Activated CD8-positive, alpha-beta T cell treated with anti-CD3 and anti-CD28 coated beads, Interleukin-2, amount 10 ng/mL, durations not matched to agents 7 days and 5 days (primary cell): ENCODE data around the gene COPG1. TPM values are rescaled to one million over a fixed set of nuclear protein-coding genes. Genes with fewer than 3 reads are reported as not detected.

Experiments
- ATAC-seq: fragments of 150-1000 bp; cut with Tn5 transposase; one replicate; pipeline ENCODE4 v1.10.0; 2021; ENCODE audit warnings: moderate library complexity
- CTCF ChIA-PET: fragments of 350-600 bp; sonication (Branson Sonifier 250); formaldehyde crosslinking; loops from one replicate; lab custom pipeline; 2021; ENCODE audit warnings: antibody characterized with exemption; lab: Charles Lee
- POLR2A ChIA-PET: fragments of 350-600 bp; sonication (Branson Sonifier 250); formaldehyde crosslinking; loops from one replicate; lab custom pipeline; 2021; ENCODE audit warnings: antibody characterized with exemption; lab: Charles Lee
- DNase-seq: peaks from one replicate; pipeline ENCODE4 v3.0.0-alpha.2; 2020
- H3K27ac Mint-ChIP-seq: one replicate; pipeline ENCODE4 v1.8.0; 2021; ENCODE audit warnings: mild to moderate bottlenecking, mixed read lengths
- H3K27me3 Mint-ChIP-seq: one replicate; pipeline ENCODE4 v1.8.0; 2021; ENCODE audit warnings: low read depth, mixed read lengths
- H3K36me3 Mint-ChIP-seq: one replicate; pipeline ENCODE4 v1.8.0; 2021; ENCODE audit warnings: low read depth, mixed read lengths
- H3K4me1 Mint-ChIP-seq: one replicate; pipeline ENCODE4 v1.8.0; 2021; ENCODE audit warnings: low read depth, mixed read lengths
- H3K4me3 Mint-ChIP-seq: one replicate; pipeline ENCODE4 v1.8.0; 2021; ENCODE audit warnings: mild to moderate bottlenecking, mixed read lengths
- H3K9me3 Mint-ChIP-seq: one replicate; pipeline ENCODE4 v1.8.0; 2022; ENCODE audit warnings: mixed read lengths; ENCODE audit not compliant: insufficient read depth
- total RNA-seq, 2 experiments: library from RNA; stranded (reverse); gene quantifications; one replicate each; pipeline ENCODE4 v1.2.3, GENCODE V29; 2021

Gene COPG1
- total RNA-seq, 2 experiments from 2014 or later: 135 to 140 TPM

GRCh38 chr3:129280183-129280582 is 30.8 kb downstream of the COPG1 start:
- ATAC-seq: no peak
- Mint-ChIP-seq H3K27me3 (no peaks in the 10 kb centered on the region), H3K27ac (peak overlapping the region; percentile 99), H3K9me3 (no peaks in the 10 kb centered on the region), H3K36me3 (peaks cover 65% of the 10 kb centered on the region), H3K4me1 (peaks cover 60% of the 10 kb centered on the region), H3K4me3 (peak overlapping the region; percentile 98)
- ChIA-PET POLR2A (interaction anchor here (0.5 to 3.0 kb wide), 9 partner anchors 9 to 162 kb away, joined by 3 to 47 read pairs (median 5); partner anchors contain the start of genes CNBP, COPG1 and RAB43), CTCF (interaction anchor here (1.0 to 2.4 kb wide), 7 partner anchors 9 to 309 kb away, joined by 3 to 17 read pairs (median 3); a partner anchor contains a TSS)
- no peak for DNase-seq

- DNase-seq (no peak), ATAC-seq (no peak)
- Mint-ChIP-seq H3K4me3 (no peak overlapping the region), H3K27ac (peak overlapping the region; percentile 39), H3K36me3 (peaks cover 59% of the 10 kb centered on the region), H3K9me3 (no peaks in the 10 kb centered on the region), H3K27me3 (no peaks in the 10 kb centered on the region), H3K4me1 (peaks cover 50% of the 10 kb centered on the region)
- ChIA-PET CTCF (interaction anchor here (2.2 kb wide), 1 partner anchor 34 kb away, joined by 10 read pairs; a partner anchor contains a TSS), POLR2A (interaction anchor here (3.0 kb wide), 1 partner anchor 34 kb away, joined by 19 read pairs; a partner anchor contains a TSS)
Observed at GRCh38 chr3:129281726-129282125, 32.3 kb downstream of the COPG1 start.

GRCh38 chr3:129282727-129283327 is 33.4 kb downstream of the COPG1 start:
- no peaks in the 10 kb centered on the region for H3K9me3 Mint-ChIP-seq
- H3K27me3 Mint-ChIP-seq: no peaks in the 10 kb centered on the region
- peak overlapping the region; percentile 8 for H3K4me3 Mint-ChIP-seq
- peaks cover 45% of the 10 kb centered on the region for H3K4me1 Mint-ChIP-seq
- peaks cover 55% of the 10 kb centered on the region for H3K36me3 Mint-ChIP-seq
- H3K27ac Mint-ChIP-seq: peak overlapping the region; percentile 43
- POLR2A ChIA-PET: interaction anchor here (1.5 to 3.0 kb wide), 2 partner anchors 31 to 33 kb away, joined by 6 to 19 read pairs; a partner anchor contains a TSS
- CTCF ChIA-PET: interaction anchor here (1.0 to 2.2 kb wide), 4 partner anchors 31 to 46 kb away, joined by 3 to 10 read pairs (median 6); a partner anchor contains a TSS
- ATAC-seq (peak; percentile 3), DNase-seq (no peak)

DNA sequence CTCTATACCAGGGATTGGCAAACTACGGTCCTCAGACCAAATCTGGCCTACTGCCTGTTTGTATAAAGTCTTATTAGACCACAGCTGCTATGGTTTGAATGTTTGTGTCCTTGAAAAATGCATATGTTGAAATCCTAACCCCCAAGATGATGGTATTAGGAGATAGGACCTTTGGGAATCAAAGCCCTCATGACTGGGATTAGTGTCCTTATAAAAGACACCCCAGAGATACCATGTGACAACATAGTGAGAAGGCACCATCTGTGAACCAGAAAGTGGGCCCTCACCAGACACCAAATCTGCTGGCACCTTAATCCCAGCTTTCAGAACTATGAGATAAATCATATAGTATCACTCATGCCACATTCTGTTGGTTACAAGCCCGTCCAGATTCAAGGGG is 36.7 kb downstream of the COPG1 start:
- peaks cover 24% of the 10 kb centered on the region for H3K4me1 Mint-ChIP-seq
- H3K4me3 Mint-ChIP-seq: no peak overlapping the region
- H3K27me3 Mint-ChIP-seq: no peaks in the 10 kb centered on the region
- CTCF ChIA-PET: interaction anchor here (1.3 kb wide), 1 partner anchor 316 kb away, joined by 3 read pairs; no protein-coding TSS in a partner anchor
- H3K27ac Mint-ChIP-seq: no peak overlapping the region
- POLR2A ChIA-PET: interaction anchor here (1.3 kb wide), 1 partner anchor 30 kb away, joined by 4 read pairs; a partner anchor contains a TSS
- H3K36me3 Mint-ChIP-seq: peaks cover 52% of the 10 kb centered on the region
- no peak for ATAC-seq
- no peak for DNase-seq
- H3K9me3 Mint-ChIP-seq: no peaks in the 10 kb centered on the region

- no peak for DNase-seq
- ChIA-PET POLR2A (interaction anchor here (0.7 to 1.4 kb wide), 2 partner anchors 9 to 33 kb away, joined by 4 to 6 read pairs; no protein-coding TSS in a partner anchor), CTCF (interaction anchor here (0.9 to 1.8 kb wide), 3 partner anchors 8 to 318 kb away, joined by 3 to 5 read pairs (median 4); no protein-coding TSS in a partner anchor)
Observed at GRCh38 chr3:129288446-129288845, 39.0 kb downstream of the COPG1 start.

DNA sequence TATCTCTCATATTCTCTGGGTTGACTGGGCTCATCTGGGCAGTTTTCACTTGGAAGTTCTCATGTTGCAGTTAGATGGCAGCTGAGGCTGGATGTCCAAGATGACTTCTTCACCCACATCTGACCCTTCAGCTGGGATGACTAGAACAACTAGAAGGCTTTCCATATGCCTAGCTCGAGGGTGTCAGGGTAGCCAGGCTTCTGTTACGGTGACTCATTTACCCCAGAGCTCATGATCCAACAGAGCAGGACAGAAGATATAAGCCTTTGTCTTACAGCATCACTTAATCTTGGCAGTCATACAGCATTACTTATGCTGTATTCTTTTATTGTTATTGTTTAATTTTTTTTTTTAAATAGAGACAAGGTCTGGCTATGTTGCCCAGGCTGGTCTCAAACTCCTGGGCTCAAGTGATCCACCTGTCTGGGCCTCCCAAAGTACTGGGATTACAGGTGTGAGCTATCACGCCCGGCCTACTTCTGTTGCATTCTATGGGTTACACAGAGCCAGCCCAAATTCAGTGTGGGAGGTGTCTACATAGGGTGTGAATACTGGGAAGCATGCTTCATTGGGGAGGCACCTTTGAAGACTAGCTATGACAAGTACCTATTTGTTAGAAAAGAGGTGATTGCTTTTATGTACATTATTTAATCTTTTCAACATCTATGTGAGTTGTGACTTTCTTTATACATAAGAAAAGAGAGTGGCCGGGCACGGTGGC is 40.0 kb downstream of the COPG1 start:
- Mint-ChIP-seq H3K36me3 (peaks cover 48% of the 10 kb centered on the region), H3K4me1 (peaks cover 2% of the 10 kb centered on the region), H3K4me3 (no peak overlapping the region), H3K27me3 (no peaks in the 10 kb centered on the region), H3K9me3 (no peaks in the 10 kb centered on the region), H3K27ac (no peak overlapping the region)
- CTCF ChIA-PET: interaction anchor here (0.9 to 1.8 kb wide), 4 partner anchors 8 to 319 kb away, joined by 3 to 5 read pairs (median 4); a partner anchor contains a TSS
- ATAC-seq (no peak), DNase-seq (no peak)
- POLR2A ChIA-PET: interaction anchor here (0.5 to 1.4 kb wide), 4 partner anchors 10 to 366 kb away, joined by 3 to 6 read pairs (median 4); no protein-coding TSS in a partner anchor

More at GRCh38 chr3:129288446-129288845, 39.0 kb downstream of the COPG1 start:
- Mint-ChIP-seq H3K9me3 (no peaks in the 10 kb centered on the region), H3K4me1 (peaks cover 2% of the 10 kb centered on the region), H3K4me3 (no peak overlapping the region), H3K27ac (no peak overlapping the region), H3K36me3 (peaks cover 50% of the 10 kb centered on the region), H3K27me3 (no peaks in the 10 kb centered on the region)
- no peak for ATAC-seq

GRCh38 chr3:129291236-129291886 is 42.0 kb downstream of the COPG1 start:
- Mint-ChIP-seq H3K36me3 (peaks cover 50% of the 10 kb centered on the region), H3K9me3 (no peaks in the 10 kb centered on the region), H3K4me3 (no peak overlapping the region), H3K27me3 (no peaks in the 10 kb centered on the region), H3K4me1 (peaks cover 2% of the 10 kb centered on the region), H3K27ac (no peak overlapping the region)
- CTCF ChIA-PET: interaction anchor here (0.6 to 1.8 kb wide), 2 partner anchors 14 to 25 kb away, joined by 3 to 7 read pairs; a partner anchor contains a TSS
- ATAC-seq (no peak), DNase-seq (no peak)
- POLR2A ChIA-PET: interaction anchor here (0.7 to 1.3 kb wide), 2 partner anchors 25 kb away, joined by 3 to 6 read pairs; a partner anchor contains a TSS

DNA sequence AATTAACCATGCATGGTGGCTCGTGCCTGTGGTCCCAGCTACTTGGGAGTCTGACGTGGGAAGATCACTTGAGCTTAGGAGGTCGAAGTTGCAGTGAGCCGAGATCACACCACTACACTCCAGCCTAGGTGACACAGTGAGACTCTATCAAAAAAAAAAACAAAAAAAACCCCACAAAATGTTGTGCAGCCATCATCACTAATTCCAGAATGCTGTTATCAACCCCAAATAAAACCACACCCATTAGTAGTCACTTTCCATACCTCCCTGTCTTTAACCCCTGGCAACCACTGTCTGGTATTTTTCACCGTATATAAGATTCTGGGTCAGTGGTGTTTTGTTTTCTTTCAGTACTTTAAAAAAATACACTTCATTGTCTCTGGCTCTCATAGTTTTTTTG is 45.9 kb downstream of the COPG1 start:
- Mint-ChIP-seq H3K27me3 (no peaks in the 10 kb centered on the region), H3K36me3 (peaks cover 57% of the 10 kb centered on the region), H3K27ac (no peak overlapping the region), H3K4me1 (no peaks in the 10 kb centered on the region), H3K9me3 (no peaks in the 10 kb centered on the region), H3K4me3 (no peak overlapping the region)
- CTCF ChIA-PET: no interaction called here
- ATAC-seq: no peak
- no peak for DNase-seq
- POLR2A ChIA-PET: no interaction called here

DNA sequence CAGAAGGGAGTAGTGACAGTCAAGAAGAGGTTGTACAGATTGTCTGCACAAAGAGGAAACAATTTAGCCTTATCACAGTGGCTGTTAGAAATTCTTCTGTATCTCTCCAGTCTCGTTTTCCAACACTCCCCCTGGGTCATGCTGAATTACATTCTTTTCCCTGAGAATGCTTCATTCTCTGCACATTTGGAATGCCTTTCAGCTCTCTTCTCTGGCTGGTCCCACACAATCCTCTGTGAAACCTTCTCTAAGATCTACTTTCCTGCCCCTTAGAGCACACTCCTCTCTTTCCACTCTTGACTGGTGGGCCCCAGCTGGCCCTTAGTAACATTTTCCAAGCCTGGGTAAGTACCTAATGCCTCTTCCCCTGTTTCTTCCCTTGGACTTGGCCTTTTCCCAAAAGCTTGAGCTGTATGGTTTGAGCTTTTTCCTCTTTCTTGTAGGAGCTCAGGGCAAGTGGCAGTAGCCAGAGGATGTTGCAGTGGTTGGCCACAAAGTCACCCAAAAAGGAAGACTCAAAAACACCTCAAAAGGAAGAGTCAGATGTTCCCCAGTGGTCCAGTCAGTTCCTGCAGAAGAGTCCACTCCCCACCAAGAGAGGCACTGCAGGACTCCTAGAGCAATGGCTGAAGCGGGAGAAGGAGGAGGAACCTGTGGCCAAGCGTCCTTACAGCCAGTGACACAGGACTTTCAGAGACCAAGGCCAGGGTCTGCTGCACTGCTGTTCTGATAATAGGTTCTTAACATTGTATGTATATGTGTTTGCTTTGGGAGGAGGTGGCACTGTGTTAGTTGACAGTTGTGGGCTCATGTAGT is 54.9 kb downstream of the COPG1 start:
- H3K27ac Mint-ChIP-seq: peak overlapping the region; percentile 56
- H3K27me3 Mint-ChIP-seq: no peaks in the 10 kb centered on the region
- no peaks in the 10 kb centered on the region for H3K9me3 Mint-ChIP-seq
- no peak overlapping the region for H3K4me3 Mint-ChIP-seq
- peaks cover 58% of the 10 kb centered on the region for H3K36me3 Mint-ChIP-seq
- ATAC-seq: peak; percentile 38
- ChIA-PET CTCF (interaction anchor here (0.9 to 2.0 kb wide), 4 partner anchors 12 to 334 kb away, joined by 3 to 5 read pairs (median 4); no protein-coding TSS in a partner anchor), POLR2A (interaction anchor here (0.9 to 5.0 kb wide), 4 partner anchors 9 to 120 kb away, joined by 3 to 35 read pairs (median 4); partner anchors contain the start of gene HMCES)
- no peak for DNase-seq
- peaks cover 35% of the 10 kb centered on the region for H3K4me1 Mint-ChIP-seq

GRCh38 chr3:129304962-129305222 is 55.5 kb downstream of the COPG1 start:
- Mint-ChIP-seq H3K27ac (peak overlapping the region; percentile 56), H3K36me3 (peaks cover 56% of the 10 kb centered on the region), H3K4me1 (peaks cover 35% of the 10 kb centered on the region), H3K27me3 (no peaks in the 10 kb centered on the region), H3K9me3 (no peaks in the 10 kb centered on the region), H3K4me3 (no peak overlapping the region)
- ChIA-PET POLR2A (interaction anchor here (1.0 to 5.0 kb wide), 3 partner anchors 11 to 121 kb away, joined by 3 to 35 read pairs (median 3); partner anchors contain the start of gene HMCES), CTCF (interaction anchor here (1.2 to 2.0 kb wide), 3 partner anchors 12 to 95 kb away, joined by 3 to 5 read pairs (median 4); no protein-coding TSS in a partner anchor)
- DNase-seq (no peak), ATAC-seq (no peak)
